ENCODE measurements around the gene FASTKD1.
"Not testable (repeated sequence)": the region's sequence is repeated elsewhere in the genome, so short reads cannot be mapped to it uniquely, and the experiment has no call there.

Gene FASTKD1

GRCh38 chr2:169573160-169573973 lies at the start of gene FASTKD1:
Gene FASTKD1 (minus strand): TSS chr2:169573865. CDS start chr2:169572029, 1,836 bp downstream.
- peak; percentile 92 for DNase-seq
- in situ Hi-C loops (cut with HindIII; ENCODE audit: low pct_ligation_motif_present, low pct_unique_long_range_greater_than_20kb, low sequenced_read_pairs), result no loop called here

- in situ Hi-C loops (cut with HindIII; ENCODE audit: low pct_ligation_motif_present, low pct_unique_long_range_greater_than_20kb, low sequenced_read_pairs), result no loop called here
- DNase-seq, result no peak
Observed at GRCh38 chr2:169623235-169623634, 49.6 kb upstream of the FASTKD1 start.

- in situ Hi-C loops (cut with HindIII; ENCODE audit: low pct_ligation_motif_present, low pct_unique_long_range_greater_than_20kb, low sequenced_read_pairs), result no loop called here
Observed at GRCh38 chr2:169620509-169620908, 46.8 kb upstream of the FASTKD1 start.

GRCh38 chr2:169619946-169620345 lies 46.3 kb upstream of the FASTKD1 start:
- in situ Hi-C loops (cut with HindIII; ENCODE audit: low pct_ligation_motif_present, low pct_unique_long_range_greater_than_20kb, low sequenced_read_pairs), result no loop called here
- no peak for DNase-seq

More at GRCh38 chr2:169620509-169620908, 46.8 kb upstream of the FASTKD1 start:
- DNase-seq, result no peak

- DNase-seq; in situ Hi-C loops (cut with HindIII; ENCODE audit: low pct_ligation_motif_present, low pct_unique_long_range_greater_than_20kb, low sequenced_read_pairs): not testable (repeated sequence)
Observed at GRCh38 chr2:169615982-169616381, 42.3 kb upstream of the FASTKD1 start.

GRCh38 chr2:169613876-169614275 lies 40.2 kb upstream of the FASTKD1 start:
- DNase-seq, result no peak
- in situ Hi-C loops (cut with HindIII; ENCODE audit: low pct_ligation_motif_present, low pct_unique_long_range_greater_than_20kb, low sequenced_read_pairs), result no loop called here

GRCh38 chr2:169609264-169609663 lies 35.6 kb upstream of the FASTKD1 start:
- no peak for DNase-seq
- in situ Hi-C loops (cut with HindIII; ENCODE audit: low pct_ligation_motif_present, low pct_unique_long_range_greater_than_20kb, low sequenced_read_pairs), result no loop called here

- in situ Hi-C loops (cut with HindIII; ENCODE audit: low pct_ligation_motif_present, low pct_unique_long_range_greater_than_20kb, low sequenced_read_pairs), result no loop called here
- no peak for DNase-seq
Observed at GRCh38 chr2:169599568-169599967, 25.9 kb upstream of the FASTKD1 start.

- DNase-seq, result no peak
- in situ Hi-C loops (cut with HindIII; ENCODE audit: low pct_ligation_motif_present, low pct_unique_long_range_greater_than_20kb, low sequenced_read_pairs), result no loop called here
Observed at GRCh38 chr2:169598982-169599381, 25.3 kb upstream of the FASTKD1 start.

- DNase-seq; in situ Hi-C loops (cut with HindIII; ENCODE audit: low pct_ligation_motif_present, low pct_unique_long_range_greater_than_20kb, low sequenced_read_pairs): not testable (repeated sequence)
Observed at GRCh38 chr2:169596546-169596945, 22.9 kb upstream of the FASTKD1 start.

GRCh38 chr2:169590804-169591203 lies 17.1 kb upstream of the FASTKD1 start:
- in situ Hi-C loops (cut with HindIII; ENCODE audit: low pct_ligation_motif_present, low pct_unique_long_range_greater_than_20kb, low sequenced_read_pairs), result no loop called here

GRCh38 chr2:169585673-169586072 lies 12.0 kb upstream of the FASTKD1 start:
- DNase-seq, result no peak
- in situ Hi-C loops (cut with HindIII; ENCODE audit: low pct_ligation_motif_present, low pct_unique_long_range_greater_than_20kb, low sequenced_read_pairs), result no loop called here

More at GRCh38 chr2:169590804-169591203, 17.1 kb upstream of the FASTKD1 start:
- DNase-seq, result no peak

- peak; percentile 93 for DNase-seq
- in situ Hi-C loops (cut with HindIII; ENCODE audit: low pct_ligation_motif_present, low pct_unique_long_range_greater_than_20kb, low sequenced_read_pairs), result no loop called here
Observed at GRCh38 chr2:169584005-169584877, 10.6 kb upstream of the FASTKD1 start, which contains the start of gene PPIG. Gene PPIG (plus strand): TSS chr2:169584351. CDS start chr2:169604042, 19,691 bp downstream.

- in situ Hi-C loops (cut with HindIII; ENCODE audit: low pct_ligation_motif_present, low pct_unique_long_range_greater_than_20kb, low sequenced_read_pairs), result no loop called here
- DNase-seq, result no peak
Observed at GRCh38 chr2:169583518-169583917, 9.9 kb upstream of the FASTKD1 start.

GRCh38 chr2:169582552-169583266 lies 9.0 kb upstream of the FASTKD1 start:
- in situ Hi-C loops (cut with HindIII; ENCODE audit: low pct_ligation_motif_present, low pct_unique_long_range_greater_than_20kb, low sequenced_read_pairs), result not testable (repeated sequence)

GRCh38 chr2:169579044-169579443 lies 5.4 kb upstream of the FASTKD1 start:
- in situ Hi-C loops (cut with HindIII; ENCODE audit: low pct_ligation_motif_present, low pct_unique_long_range_greater_than_20kb, low sequenced_read_pairs), result no loop called here

More at GRCh38 chr2:169582552-169583266, 9.0 kb upstream of the FASTKD1 start:
- not testable (repeated sequence) for DNase-seq

GRCh38 chr2:169575264-169575663 lies 1.6 kb upstream of the FASTKD1 start:
- DNase-seq; in situ Hi-C loops (cut with HindIII; ENCODE audit: low pct_ligation_motif_present, low pct_unique_long_range_greater_than_20kb, low sequenced_read_pairs): not testable (repeated sequence)

More at GRCh38 chr2:169579044-169579443, 5.4 kb upstream of the FASTKD1 start:
- DNase-seq, result no peak

- in situ Hi-C loops (cut with HindIII; ENCODE audit: low pct_ligation_motif_present, low pct_unique_long_range_greater_than_20kb, low sequenced_read_pairs); DNase-seq: not testable (repeated sequence)
Observed at GRCh38 chr2:169574539-169574938, 874 bp upstream of the FASTKD1 start.

GRCh38 chr2:169573974-169574299 lies 272 bp upstream of the FASTKD1 start:
- in situ Hi-C loops (cut with HindIII; ENCODE audit: low pct_ligation_motif_present, low pct_unique_long_range_greater_than_20kb, low sequenced_read_pairs), result no loop called here
- DNase-seq, result no peak
